Subcutaneous adipose tissue (tissue), 4 donors: Measurements from ENCODE around the gene SEC24A. TPM values are rescaled to one million over a fixed set of nuclear protein-coding genes. Genes with fewer than 3 reads are reported as not detected.

Source experiments
- CTCF ChIP-seq: fragments of 450-650 bp; IDR thresholded peaks from one replicate; pipeline ENCODE4 v1.5.1; 2016; ENCODE audit warnings: low read depth, mild to moderate bottlenecking, control low read depth, antibody characterized with exemption, moderate library complexity
- total RNA-seq, 4 donors: library from RNA; depleted of rRNA; stranded (reverse); fragments of >200 nt; gene quantifications; one replicate each; pipeline ENCODE4 v1.1.0, GENCODE V29; 2016

SEC24A gene
- total RNA-seq, 4 donors from 2014 or later, result 19.2 to 38.5 (median 26.4) TPM

- no peak for TF ChIP-seq CTCF
Observed at GRCh38 chr5:134741052-134741451, 92.5 kb downstream of the SEC24A start.

GRCh38 chr5:134742134-134742533 lies 93.5 kb downstream of the SEC24A start:
- TF ChIP-seq CTCF, result no peak

- TF ChIP-seq CTCF, result no peak
Observed at GRCh38 chr5:134749415-134749814, 100.8 kb downstream of the SEC24A start.

GRCh38 chr5:134758176-134758503 lies 109.6 kb downstream of the SEC24A start:
- TF ChIP-seq CTCF, result no peak

- TF ChIP-seq CTCF, result no peak
Observed at GRCh38 chr5:134758504-134759341, 110.1 kb downstream of the SEC24A start, which contains the start of gene DDX46. TSS of gene DDX46 (plus strand) at chr5:134758779. CDS start at chr5:134758939, 160 bp downstream.

- TF ChIP-seq CTCF, result no peak
Observed at GRCh38 chr5:134769206-134769605, 120.6 kb downstream of the SEC24A start.

- no peak for TF ChIP-seq CTCF
Observed at GRCh38 chr5:134772461-134773125, 124.0 kb downstream of the SEC24A start.
